GM18858 (cell line): ENCODE data around the gene FBXW2.
"Not testable (repeated sequence)": the region's sequence is repeated elsewhere in the genome, so short reads cannot be mapped to it uniquely, and the experiment has no call there.

Source experiments
- ATAC-seq: cut with Tn5 transposase; IDR thresholded peaks from one replicate; pipeline ENCODE4 v1.9.1; 2021; ENCODE audit not compliant: unreplicated experiment

Gene FBXW2

GRCh38 chr9:120792898-120793765 is at the start of gene FBXW2:
Gene FBXW2, minus strand, starts transcription at chr9:120793416. Its CDS starts 5,158 bp downstream, at chr9:120788258.
- ATAC-seq = peak; percentile 86

- no peak for ATAC-seq
Observed at GRCh38 chr9:120841930-120842684, 48.9 kb upstream of the FBXW2 start.

GRCh38 chr9:120839146-120839545 is 45.9 kb upstream of the FBXW2 start:
- no peak for ATAC-seq

GRCh38 chr9:120837921-120838320 is 44.7 kb upstream of the FBXW2 start:
- no peak for ATAC-seq

GRCh38 chr9:120833325-120833724 is 40.1 kb upstream of the FBXW2 start:
- ATAC-seq = no peak

- no peak for ATAC-seq
Observed at GRCh38 chr9:120832807-120833206, 39.6 kb upstream of the FBXW2 start.

GRCh38 chr9:120830865-120831264 is 37.6 kb upstream of the FBXW2 start:
- ATAC-seq = no peak

- ATAC-seq = no peak
Observed at GRCh38 chr9:120830151-120830550, 36.9 kb upstream of the FBXW2 start.

GRCh38 chr9:120829650-120830049 is 36.4 kb upstream of the FBXW2 start:
- no peak for ATAC-seq

- ATAC-seq = no peak
Observed at GRCh38 chr9:120820095-120820494, 26.9 kb upstream of the FBXW2 start.

GRCh38 chr9:120818595-120818994 is 25.4 kb upstream of the FBXW2 start:
- no peak for ATAC-seq

GRCh38 chr9:120815075-120815474 is 21.9 kb upstream of the FBXW2 start:
- ATAC-seq = no peak

- no peak for ATAC-seq
Observed at GRCh38 chr9:120808931-120809330, 15.7 kb upstream of the FBXW2 start.

- no peak for ATAC-seq
Observed at GRCh38 chr9:120807607-120808379, 14.6 kb upstream of the FBXW2 start.

- ATAC-seq = not testable (repeated sequence)
Observed at GRCh38 chr9:120804784-120805363, 11.7 kb upstream of the FBXW2 start.

GRCh38 chr9:120801441-120801840 is 8.2 kb upstream of the FBXW2 start:
- ATAC-seq = no peak

GRCh38 chr9:120791161-120791560 is 2.1 kb downstream of the FBXW2 start:
- ATAC-seq = no peak

GRCh38 chr9:120787933-120788332 is 5.3 kb downstream of the FBXW2 start:
- no peak for ATAC-seq

- no peak for ATAC-seq
Observed at GRCh38 chr9:120783602-120784047, 9.6 kb downstream of the FBXW2 start.

- no peak for ATAC-seq
Observed at GRCh38 chr9:120781236-120781635, 12.0 kb downstream of the FBXW2 start.

GRCh38 chr9:120780367-120780766 is 12.8 kb downstream of the FBXW2 start:
- ATAC-seq = no peak
